ENCODE results near the gene APOO. TPM values are rescaled to one million over a fixed set of nuclear protein-coding genes. Genes with fewer than 3 reads are reported as not detected.

Gene APOO
- total RNA-seq, 6 experiments from 2014 or later, result 20.8 to 28.1 (median 23.3) TPM

GRCh38 chrX:23832721-23833120 lies 75.0 kb downstream of the APOO start:
- no peaks in the 10 kb centered on the region for H3K4me1 Mint-ChIP-seq (ENCODE audit: low read depth)
- no peak overlapping the region for H3K4me3 Mint-ChIP-seq
- TF ChIP-seq, protein P1, sequence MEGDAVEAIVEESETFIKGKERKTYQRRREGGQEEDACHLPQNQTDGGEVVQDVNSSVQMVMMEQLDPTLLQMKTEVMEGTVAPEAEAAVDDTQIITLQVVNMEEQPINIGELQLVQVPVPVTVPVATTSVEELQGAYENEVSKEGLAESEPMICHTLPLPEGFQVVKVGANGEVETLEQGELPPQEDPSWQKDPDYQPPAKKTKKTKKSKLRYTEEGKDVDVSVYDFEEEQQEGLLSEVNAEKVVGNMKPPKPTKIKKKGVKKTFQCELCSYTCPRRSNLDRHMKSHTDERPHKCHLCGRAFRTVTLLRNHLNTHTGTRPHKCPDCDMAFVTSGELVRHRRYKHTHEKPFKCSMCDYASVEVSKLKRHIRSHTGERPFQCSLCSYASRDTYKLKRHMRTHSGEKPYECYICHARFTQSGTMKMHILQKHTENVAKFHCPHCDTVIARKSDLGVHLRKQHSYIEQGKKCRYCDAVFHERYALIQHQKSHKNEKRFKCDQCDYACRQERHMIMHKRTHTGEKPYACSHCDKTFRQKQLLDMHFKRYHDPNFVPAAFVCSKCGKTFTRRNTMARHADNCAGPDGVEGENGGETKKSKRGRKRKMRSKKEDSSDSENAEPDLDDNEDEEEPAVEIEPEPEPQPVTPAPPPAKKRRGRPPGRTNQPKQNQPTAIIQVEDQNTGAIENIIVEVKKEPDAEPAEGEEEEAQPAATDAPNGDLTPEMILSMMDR (IDR thresholded peaks at IDR 0.05), result no peak
- H3K9me3 Mint-ChIP-seq, result no peaks in the 10 kb centered on the region
- DNase-seq, result no peak
- 0 out of 2 replicates have a peak, but pooled peaks cover 2% of the 10 kb centered on the region for H3K27me3 Mint-ChIP-seq (ENCODE audit: insufficient read depth)
- H3K36me3 Mint-ChIP-seq (ENCODE audit: low read depth), result no peaks in the 10 kb centered on the region
- no peak overlapping the region for H3K27ac Mint-ChIP-seq

DNA sequence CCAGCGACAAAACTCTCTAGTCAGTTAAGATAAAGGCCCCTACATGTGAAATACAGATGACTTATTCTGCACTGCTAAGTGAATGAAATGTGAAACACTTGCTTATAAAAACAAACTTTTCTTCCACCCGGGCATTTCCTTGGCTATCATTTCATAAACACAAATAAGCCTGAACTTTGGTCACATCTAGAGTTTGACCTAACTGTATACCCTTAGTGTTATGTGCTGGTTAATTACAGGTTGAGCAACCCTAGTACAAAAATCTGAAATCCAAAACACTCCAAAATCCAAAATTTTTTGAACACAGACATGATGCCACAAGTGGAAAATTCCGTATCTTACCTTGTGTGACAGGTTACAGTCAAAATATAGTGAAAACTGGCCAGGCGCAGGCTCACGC lies 78.9 kb downstream of the APOO start:
- H3K27me3 Mint-ChIP-seq (ENCODE audit: insufficient read depth), result 0 out of 2 replicates have a peak, but pooled peaks cover 2% of the 10 kb centered on the region
- no peak overlapping the region for H3K4me3 Mint-ChIP-seq
- TF ChIP-seq, protein P1 (IDR thresholded peaks at IDR 0.05), result no peak
- H3K27ac Mint-ChIP-seq, result no peak overlapping the region
- DNase-seq, result no peak
- H3K9me3 Mint-ChIP-seq, result no peaks in the 10 kb centered on the region
- no peaks in the 10 kb centered on the region for H3K4me1 Mint-ChIP-seq (ENCODE audit: low read depth)
- no peaks in the 10 kb centered on the region for H3K36me3 Mint-ChIP-seq (ENCODE audit: low read depth)

- DNase-seq, result no peak
- no peaks in the 10 kb centered on the region for H3K9me3 Mint-ChIP-seq
- H3K27ac Mint-ChIP-seq, result no peak overlapping the region
- no peaks in the 10 kb centered on the region for H3K36me3 Mint-ChIP-seq (ENCODE audit: low read depth)
- H3K4me3 Mint-ChIP-seq, result no peak overlapping the region
- H3K4me1 Mint-ChIP-seq (ENCODE audit: low read depth), result peaks cover 7% of the 10 kb centered on the region
- 0 out of 2 replicates have a peak, but pooled peaks cover 2% of the 10 kb centered on the region for H3K27me3 Mint-ChIP-seq (ENCODE audit: insufficient read depth)
- TF ChIP-seq, protein P1 (IDR thresholded peaks at IDR 0.05), result no peak
Observed at GRCh38 chrX:23826653-23827052, 81.1 kb downstream of the APOO start.

DNA sequence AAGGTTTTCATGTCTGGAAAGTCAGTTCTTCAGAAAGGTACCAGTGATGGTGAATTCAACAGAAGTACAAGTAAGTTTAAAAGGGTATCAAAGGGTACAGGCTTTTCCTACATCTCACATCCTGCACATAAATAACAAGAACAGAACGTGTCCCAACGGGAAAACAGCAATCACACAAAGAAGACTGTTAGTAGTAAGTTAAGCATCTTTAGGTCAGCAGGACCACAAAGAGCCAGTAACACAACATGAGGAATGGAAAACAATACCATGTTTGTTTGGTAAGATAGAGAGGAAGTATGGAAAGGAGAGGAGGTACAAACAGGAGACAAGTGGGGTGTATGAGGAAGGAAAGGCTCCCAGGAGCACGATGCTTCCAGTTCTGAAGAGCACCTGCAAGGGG lies 81.5 kb downstream of the APOO start:
- Mint-ChIP-seq H3K36me3 (ENCODE audit: low read depth) (no peaks in the 10 kb centered on the region), H3K27ac (no peak overlapping the region), H3K4me3 (no peak overlapping the region), H3K9me3 (no peaks in the 10 kb centered on the region), H3K27me3 (ENCODE audit: insufficient read depth) (0 out of 2 replicates have a peak, but pooled peaks cover 2% of the 10 kb centered on the region), H3K4me1 (ENCODE audit: low read depth) (peaks cover 7% of the 10 kb centered on the region)
- TF ChIP-seq, protein P1 (IDR thresholded peaks at IDR 0.05), result no peak
- DNase-seq, result no peak

- DNase-seq, result no peak
- no peak overlapping the region for H3K27ac Mint-ChIP-seq
- H3K9me3 Mint-ChIP-seq, result no peaks in the 10 kb centered on the region
- H3K4me3 Mint-ChIP-seq, result no peak overlapping the region
- H3K27me3 Mint-ChIP-seq (ENCODE audit: insufficient read depth), result 0 out of 2 replicates have a peak, but pooled peaks cover 2% of the 10 kb centered on the region
- H3K36me3 Mint-ChIP-seq (ENCODE audit: low read depth), result no peaks in the 10 kb centered on the region
- TF ChIP-seq, protein P1 (IDR thresholded peaks at IDR 0.05), result no peak
- peaks cover 7% of the 10 kb centered on the region for H3K4me1 Mint-ChIP-seq (ENCODE audit: low read depth)
Observed at GRCh38 chrX:23825675-23826074, 82.1 kb downstream of the APOO start.

- Mint-ChIP-seq H3K27ac (no peak overlapping the region), H3K36me3 (ENCODE audit: low read depth) (no peaks in the 10 kb centered on the region), H3K27me3 (ENCODE audit: insufficient read depth) (0 out of 2 replicates have a peak, but pooled peaks cover 2% of the 10 kb centered on the region), H3K4me1 (ENCODE audit: low read depth) (peaks cover 12% of the 10 kb centered on the region), H3K9me3 (no peaks in the 10 kb centered on the region), H3K4me3 (no peak overlapping the region)
- TF ChIP-seq, protein P1 (IDR thresholded peaks at IDR 0.05), result no peak
- no peak for DNase-seq
Observed at GRCh38 chrX:23822841-23823240, 84.9 kb downstream of the APOO start.

Measured in HFFc6 (cell line).